ENCODE results near the gene ACSM3. TPM values are rescaled to one million over a fixed set of nuclear protein-coding genes. Genes with fewer than 3 reads are reported as not detected.

ACSM3 gene
- polyA plus RNA-seq, 1 of the 3 experiments (the other 2 are of a cell fraction): 0.44 TPM

- no peak for DNase-seq
- no peaks in the 10 kb centered on the region for H3K4me1 ChIP-seq (ENCODE audit: control insufficient read depth in 1 of 2, insufficient read depth in 2 of 2, low read depth in 1 of 2, low read length in 1 of 2)
- no peaks in the 10 kb centered on the region for H3K9me3 ChIP-seq
- WGBS (ENCODE audit: low lambda C conversion rate): 53% methylated on average over 4 of the region's 4 CpGs
- H3K27me3 ChIP-seq (ENCODE audit: insufficient read depth): no peaks in the 10 kb centered on the region
- no peak overlapping the region for H3K4me3 ChIP-seq (ENCODE audit: low read depth in 2 of 2, low read length in 1 of 2)
- H4K20me1 ChIP-seq (ENCODE audit: insufficient read depth): no peaks in the 10 kb centered on the region
- TF ChIP-seq RFX5 (IDR thresholded peaks at IDR 0.05; ENCODE audit: low read length) (no peak), POLR2AphosphoS5 (IDR thresholded peaks at IDR 0.05; ENCODE audit: low read depth, low read length) (no peak), GABPA (IDR thresholded peaks at IDR 0.05; ENCODE audit: low read depth) (no peak), TCF12 (IDR thresholded peaks at IDR 0.05) (no peak), FOXM1 (IDR thresholded peaks at IDR 0.05; ENCODE audit: low read depth) (no peak), PBX3 (IDR thresholded peaks at IDR 0.05) (no peak), SMC3 (IDR thresholded peaks at IDR 0.05; ENCODE audit: low read depth, low read length) (no peak), MAX (IDR thresholded peaks at IDR 0.05; ENCODE audit: low read depth) (no peak), CHD2 (IDR thresholded peaks at IDR 0.05; ENCODE audit: low read length, partially characterized antibody) (no peak), JUND (IDR thresholded peaks at IDR 0.05) (no peak), CTCF (IDR thresholded peaks at IDR 0.05) (no peak), NRF1 (IDR thresholded peaks at IDR 0.05; ENCODE audit: low read depth, low read length) (no peak), MEF2A (IDR thresholded peaks at IDR 0.05; ENCODE audit: borderline replicate concordance, low read depth) (no peak), IRF3 (IDR thresholded peaks at IDR 0.05; ENCODE audit: low read depth, low read length) (no peak), RAD21 (IDR thresholded peaks at IDR 0.05; ENCODE audit: low read length) (no peak), MXI1 (IDR thresholded peaks at IDR 0.05; ENCODE audit: low read depth, low read length) (no peak), ZBTB33 (IDR thresholded peaks at IDR 0.05; ENCODE audit: borderline replicate concordance, low read depth) (no peak), FOSL2 (IDR thresholded peaks at IDR 0.05; ENCODE audit: borderline replicate concordance, low read depth) (no peak)
- ChIA-PET CTCF (interaction anchor here (1.3 kb wide), 1 partner anchor 11 kb away, joined by 4 read pairs; no protein-coding TSS in a partner anchor), POLR2A (no interaction called here)
- no peak overlapping the region for H3K9ac ChIP-seq
- H3K9me2 ChIP-seq: no peaks in the 10 kb centered on the region
- no peaks in the 10 kb centered on the region for H3K79me2 ChIP-seq (ENCODE audit: insufficient read depth)
- H3K36me3 ChIP-seq (replicated peaks in 1 of 2; ENCODE audit: control insufficient read depth in 1 of 2, insufficient read depth in 2 of 2, low read length in 1 of 2): no peaks in the 10 kb centered on the region
- no peak overlapping the region for H2AFZ ChIP-seq (ENCODE audit: low read depth)
- no peaks in the 10 kb centered on the region for H3F3A ChIP-seq (replicated peaks; ENCODE audit: insufficient read depth)
- no peak overlapping the region for H3K27ac ChIP-seq (ENCODE audit: low read depth in 2 of 2, low read length in 1 of 2)
- H3K4me2 ChIP-seq: no peak overlapping the region
Measured at GRCh38 chr16:20720251-20720650, 43.6 kb upstream of the ACSM3 start.
